ENCODE results near the gene DIS3L2. TPM values are rescaled to one million over a fixed set of nuclear protein-coding genes. Genes with fewer than 3 reads are reported as not detected.
A peak's percentile ranks its signal among the peaks of the same experiment; 100 is the strongest.
"Not testable (repeated sequence)": the region's sequence is repeated elsewhere in the genome, so short reads cannot be mapped to it uniquely, and the experiment has no call there.

DIS3L2 gene
- total RNA-seq, 6 experiments from 2014 or later: 18.2 to 23.6 (median 21.6) TPM

GRCh38 chr2:232336241-232336736 is 374.8 kb downstream of the DIS3L2 start:
- H3K4me1 Mint-ChIP-seq (ENCODE audit: low read depth): no peaks in the 10 kb centered on the region

DNA sequence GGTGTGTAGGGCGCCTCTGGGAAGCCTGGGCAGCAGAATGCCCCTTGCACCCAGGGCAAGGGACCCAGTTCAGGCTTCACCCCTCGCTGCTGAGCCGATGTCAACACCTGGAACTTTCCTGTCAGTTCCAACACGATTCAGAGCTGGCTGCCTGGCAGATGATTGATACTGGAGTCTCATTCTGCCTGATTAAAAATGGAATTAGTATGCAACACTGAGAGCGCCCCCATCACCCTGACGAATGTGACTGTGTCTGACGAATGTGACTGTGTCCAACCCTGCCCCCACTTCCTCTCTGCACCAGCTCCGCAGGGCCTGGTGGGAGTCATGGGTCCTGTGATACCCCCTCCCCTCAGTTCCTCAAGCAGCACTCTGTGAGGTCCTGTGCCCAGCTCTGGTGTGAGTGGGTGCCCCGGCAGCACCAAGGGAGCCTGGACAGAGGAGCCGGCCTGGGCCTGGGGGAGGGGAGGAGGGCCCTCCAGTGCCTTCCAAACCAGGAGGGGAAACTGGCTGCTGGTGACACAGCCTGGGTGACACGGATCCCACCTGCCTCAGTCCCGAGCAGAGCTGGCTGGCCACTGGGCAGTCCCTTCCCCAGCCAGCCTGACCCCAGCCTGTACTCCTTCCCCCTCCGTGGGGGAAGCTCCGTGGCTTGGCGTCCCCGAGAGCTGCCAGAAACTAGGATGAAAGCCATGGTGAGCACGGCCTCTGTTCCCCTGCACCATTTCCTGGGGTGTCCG is 375.6 kb downstream of the DIS3L2 start:
- DNase-seq: no peak
- Mint-ChIP-seq H3K4me1 (ENCODE audit: low read depth) (no peaks in the 10 kb centered on the region), H3K36me3 (ENCODE audit: low read depth) (no peaks in the 10 kb centered on the region), H3K27me3 (ENCODE audit: insufficient read depth) (0 out of 2 replicates have a peak, but pooled peaks cover 3% of the 10 kb centered on the region), H3K4me3 (no peak overlapping the region), H3K9me3 (no peaks in the 10 kb centered on the region), H3K27ac (no peak overlapping the region)
- TF ChIP-seq CTCF (IDR thresholded peaks at IDR 0.05): no peak

More at GRCh38 chr2:232336241-232336736, 374.8 kb downstream of the DIS3L2 start:
- 0 out of 2 replicates have a peak, but pooled peaks cover 3% of the 10 kb centered on the region for H3K27me3 Mint-ChIP-seq (ENCODE audit: insufficient read depth)
- DNase-seq: no peak
- H3K27ac Mint-ChIP-seq: no peak overlapping the region
- TF ChIP-seq CTCF (IDR thresholded peaks at IDR 0.05): no peak
- no peaks in the 10 kb centered on the region for H3K36me3 Mint-ChIP-seq (ENCODE audit: low read depth)
- no peak overlapping the region for H3K4me3 Mint-ChIP-seq
- no peaks in the 10 kb centered on the region for H3K9me3 Mint-ChIP-seq

DNA sequence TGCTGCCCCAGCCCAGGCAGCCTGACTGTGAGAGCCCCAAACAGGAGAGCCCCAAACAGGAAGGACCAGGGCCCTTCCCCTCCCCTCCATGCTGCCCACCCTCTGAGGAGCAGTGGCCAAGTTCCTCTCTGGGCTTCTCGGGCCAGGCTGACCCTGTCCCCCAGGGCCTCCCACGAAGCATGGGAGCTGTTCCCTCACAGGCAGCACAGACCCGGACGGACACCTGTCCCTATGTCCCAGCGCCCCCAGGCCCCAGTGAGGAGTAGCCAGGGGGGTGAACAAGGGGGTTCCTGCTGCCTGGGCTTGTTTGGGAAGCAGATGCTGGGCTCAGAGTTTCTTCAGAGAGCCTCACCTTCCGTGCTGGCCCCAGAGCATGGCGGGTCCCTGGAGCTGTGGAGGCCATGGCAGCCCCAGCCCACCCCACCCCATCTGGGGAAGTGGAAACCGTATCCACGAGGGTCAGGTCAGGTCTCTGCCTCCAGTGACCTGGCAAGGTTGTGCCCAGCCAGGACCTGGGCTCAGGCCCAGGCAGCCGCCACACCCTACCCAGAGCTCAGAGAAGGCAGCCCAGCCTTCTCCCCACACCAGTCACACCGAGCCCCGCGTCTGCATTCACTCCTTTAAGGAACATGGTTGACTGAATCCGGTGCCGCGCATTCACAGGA is 376.7 kb downstream of the DIS3L2 start:
- H3K9me3 Mint-ChIP-seq; H3K36me3 Mint-ChIP-seq (ENCODE audit: low read depth); H3K27me3 Mint-ChIP-seq (ENCODE audit: insufficient read depth); H3K27ac Mint-ChIP-seq; DNase-seq; H3K4me1 Mint-ChIP-seq (ENCODE audit: low read depth); H3K4me3 Mint-ChIP-seq: not testable (repeated sequence)

DNA sequence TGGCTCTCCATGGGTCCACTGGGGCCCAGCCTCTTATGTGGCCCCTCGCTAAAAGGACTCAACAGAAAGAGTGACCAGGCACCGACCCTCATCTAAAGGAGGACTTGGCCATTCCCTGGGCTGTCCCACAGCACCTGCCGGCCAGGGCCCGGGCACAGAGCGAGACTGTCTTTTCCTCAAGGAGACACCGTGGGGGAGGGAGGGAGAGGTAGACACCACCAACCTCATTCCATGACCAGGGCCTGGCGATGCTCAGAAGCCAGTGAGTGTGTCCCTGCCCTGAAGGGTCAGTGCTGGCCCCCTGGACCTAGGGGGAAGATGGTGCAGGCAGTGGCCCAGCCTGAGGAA is 377.2 kb downstream of the DIS3L2 start:
- no peak for TF ChIP-seq CTCF (IDR thresholded peaks at IDR 0.05)
- Mint-ChIP-seq H3K9me3 (no peaks in the 10 kb centered on the region), H3K36me3 (ENCODE audit: low read depth) (no peaks in the 10 kb centered on the region), H3K4me3 (no peak overlapping the region), H3K27me3 (ENCODE audit: insufficient read depth) (peaks cover 4% of the 10 kb centered on the region; the same call in 1 of the 2 replicates), H3K27ac (no peak overlapping the region), H3K4me1 (ENCODE audit: low read depth) (no peaks in the 10 kb centered on the region)
- no peak for DNase-seq

- H3K9me3 Mint-ChIP-seq: no peaks in the 10 kb centered on the region
- no peak overlapping the region for H3K4me3 Mint-ChIP-seq
- no peak for DNase-seq
- H3K27me3 Mint-ChIP-seq (ENCODE audit: insufficient read depth): peaks cover 4% of the 10 kb centered on the region; the same call in 1 of the 2 replicates
- TF ChIP-seq CTCF (IDR thresholded peaks at IDR 0.05): peak; percentile 41; the same call in 1 of the 2 replicates
- H3K36me3 Mint-ChIP-seq (ENCODE audit: low read depth): no peaks in the 10 kb centered on the region
- no peaks in the 10 kb centered on the region for H3K4me1 Mint-ChIP-seq (ENCODE audit: low read depth)
- H3K27ac Mint-ChIP-seq: no peak overlapping the region
Observed at GRCh38 chr2:232339121-232340081, 377.9 kb downstream of the DIS3L2 start.
